ENCODE data around the gene LACC1. TPM values are rescaled to one million over a fixed set of nuclear protein-coding genes. Genes with fewer than 3 reads are reported as not detected.

LACC1 gene
- total RNA-seq, 4 donors from 2014 or later: 1.8 to 9.8 (median 3.9) TPM

- Histone ChIP-seq H3K4me3 (no peak overlapping the region), H3K27me3 (no peaks in the 10 kb centered on the region), H3K36me3 (no peaks in the 10 kb centered on the region), H3K9me3 (no peaks in the 10 kb centered on the region), H3K4me1 (peaks cover 0 to 35% (median 18%) of the 10 kb centered on the region in 4 donors), H3K27ac (no peak overlapping the region)
- no peak for DNase-seq (ENCODE audit: low spot score in 2 of 2)
- TF ChIP-seq CTCF (IDR thresholded peaks at IDR 0.05) (no peak), EP300 (IDR thresholded peaks at IDR 0.05) (no peak), POLR2A (IDR thresholded peaks at IDR 0.05) (no peak)
Observed at GRCh38 chr13:43877326-43877725, 2.4 kb upstream of the LACC1 start.

- no peak for TF ChIP-seq CTCF (IDR thresholded peaks at IDR 0.05)
- no peak for TF ChIP-seq EP300 (IDR thresholded peaks at IDR 0.05)
- no peak for TF ChIP-seq POLR2A (IDR thresholded peaks at IDR 0.05)
- H3K4me3 ChIP-seq: no peak overlapping the region
- peaks cover 0 to 35% (median 18%) of the 10 kb centered on the region in 4 donors for H3K4me1 ChIP-seq
- H3K36me3 ChIP-seq: no peaks in the 10 kb centered on the region
- H3K27me3 ChIP-seq: no peaks in the 10 kb centered on the region
- no peak for DNase-seq (ENCODE audit: low spot score in 2 of 2)
- H3K9me3 ChIP-seq: no peaks in the 10 kb centered on the region
- 86 to 94% methylated on average over 1 of the region's 1 CpG for WGBS, 2 donors
- no peak overlapping the region for H3K27ac ChIP-seq
Observed at GRCh38 chr13:43877766-43878165, 1.9 kb upstream of the LACC1 start.

- DNase-seq (ENCODE audit: low spot score in 2 of 2): peak; percentile 48 to 62
- Histone ChIP-seq H3K27me3 (no peaks in the 10 kb centered on the region), H3K27ac (peak within 1 kb of the TSS; percentile 79 to 99 (median 94)), H3K9me3 (no peaks in the 10 kb centered on the region), H3K4me1 (peaks cover 0 to 29% (median 18%) of the 10 kb centered on the region in 4 donors), H3K36me3 (no peaks in the 10 kb centered on the region), H3K4me3 (peak within 1 kb of the TSS; percentile 75 to 94 (median 88))
- 1 to 3% methylated on average over 27 to 69 of the region's 78 CpGs for WGBS, 2 donors
- TF ChIP-seq POLR2A (IDR thresholded peaks at IDR 0.05): peak in 1 of 2 donors; percentile 51
- peak in 1 of 2 donors; percentile 70 for TF ChIP-seq EP300 (IDR thresholded peaks at IDR 0.05)
- peak in 2 of 5 experiments; percentile 15 to 20 for TF ChIP-seq CTCF (IDR thresholded peaks at IDR 0.05)
Observed at GRCh38 chr13:43878892-43879754, 581 bp upstream of the LACC1 start, which contains the start of gene CCDC122. TSS of gene CCDC122 (minus strand) at chr13:43879740. CDS start at chr13:43869376, 10,364 bp downstream.

- H3K36me3 ChIP-seq: peaks cover 0 to 4% (median 0%) of the 10 kb centered on the region in 3 donors
- no peaks in the 10 kb centered on the region for H3K9me3 ChIP-seq
- H3K27ac ChIP-seq: peak overlapping the region in 3 of 4 donors; percentile 93 to 99 (median 96)
- no peak for TF ChIP-seq EP300 (IDR thresholded peaks at IDR 0.05)
- H3K4me1 ChIP-seq: peaks cover 0 to 22% (median 18%) of the 10 kb centered on the region in 4 donors
- WGBS, 2 donors: 52 to 53% methylated on average over 15 of the region's 15 CpGs
- no peaks in the 10 kb centered on the region for H3K27me3 ChIP-seq
- no peak for DNase-seq (ENCODE audit: low spot score in 2 of 2)
- peak overlapping the region; percentile 75 to 94 (median 88) for H3K4me3 ChIP-seq
Observed at GRCh38 chr13:43880214-43880855, 631 bp downstream of the LACC1 start.

- peak overlapping the region in 1 of 4 donors; percentile 93 for H3K27ac ChIP-seq
- peaks cover 0 to 22% (median 18%) of the 10 kb centered on the region in 4 donors for H3K4me1 ChIP-seq
- H3K27me3 ChIP-seq: no peaks in the 10 kb centered on the region
- no peaks in the 10 kb centered on the region for H3K9me3 ChIP-seq
- peaks cover 0 to 6% (median 0%) of the 10 kb centered on the region in 3 donors for H3K36me3 ChIP-seq
- TF ChIP-seq EP300 (IDR thresholded peaks at IDR 0.05) (no peak), POLR2A (IDR thresholded peaks at IDR 0.05) (no peak)
- DNase-seq (ENCODE audit: low spot score in 2 of 2): no peak
- no peak overlapping the region for H3K4me3 ChIP-seq
Observed at GRCh38 chr13:43880926-43881325, 1.2 kb downstream of the LACC1 start.

GRCh38 chr13:43881580-43881979 lies 1.9 kb downstream of the LACC1 start:
- DNase-seq (ENCODE audit: low spot score in 2 of 2): no peak
- Histone ChIP-seq H3K9me3 (no peaks in the 10 kb centered on the region), H3K4me3 (no peak overlapping the region), H3K27me3 (no peaks in the 10 kb centered on the region), H3K36me3 (peaks cover 0 to 6% (median 0%) of the 10 kb centered on the region in 3 donors), H3K27ac (no peak overlapping the region), H3K4me1 (peaks cover 0 to 22% (median 18%) of the 10 kb centered on the region in 4 donors)
- TF ChIP-seq EP300 (IDR thresholded peaks at IDR 0.05) (no peak), POLR2A (IDR thresholded peaks at IDR 0.05) (no peak), CTCF (IDR thresholded peaks at IDR 0.05) (no peak)
